Parathyroid adenoma (tissue), 2 donors: ENCODE results near the gene ST6GALNAC3.

Experiments used
- H2AFZ ChIP-seq: fragments of 300-600 bp; sonication (generic); one replicate; pipeline ENCODE4 v1.7.0; 2017; ENCODE audit warnings: antibody characterized with exemption, mild to moderate bottlenecking
- H3K27ac ChIP-seq: fragments of 300-600 bp; sonication (generic); one replicate; pipeline ENCODE4 v1.7.0; 2017
- H3K27me3 ChIP-seq: fragments of 300-600 bp; sonication (generic); one replicate; pipeline ENCODE4 v1.7.0; 2017; ENCODE audit warnings: low read length; ENCODE audit not compliant: control insufficient read depth, insufficient read depth
- H3K36me3 ChIP-seq: fragments of 300-600 bp; sonication (generic); one replicate; pipeline ENCODE4 v1.7.0; 2017; ENCODE audit warnings: low read length; ENCODE audit not compliant: control insufficient read depth, insufficient read depth
- H3K4me1 ChIP-seq: fragments of 300-600 bp; sonication (generic); one replicate; pipeline ENCODE4 v1.7.0; 2017; ENCODE audit warnings: control low read depth
- H3K4me2 ChIP-seq: fragments of 300-600 bp; sonication (generic); one replicate; pipeline ENCODE4 v1.7.0; 2017; ENCODE audit warnings: low read length
- H3K4me3 ChIP-seq: fragments of 300-600 bp; sonication (generic); one replicate; pipeline ENCODE4 v1.7.0; 2017; ENCODE audit warnings: low read depth, low read length
- H3K79me2 ChIP-seq: fragments of 300-600 bp; sonication (generic); one replicate; pipeline ENCODE4 v1.7.0; 2017; ENCODE audit warnings: control low read depth
- H3K9ac ChIP-seq: fragments of 300-600 bp; sonication (generic); one replicate; pipeline ENCODE4 v1.7.0; 2017; ENCODE audit warnings: mild to moderate bottlenecking
- H3K9me3 ChIP-seq: fragments of 300-600 bp; sonication (generic); one replicate; pipeline ENCODE4 v1.7.0; 2017; ENCODE audit warnings: low read length; ENCODE audit not compliant: control insufficient read depth
- TF ChIP-seq, protein P1 (sequence below): fragments of 300-600 bp; sonication (generic); IDR thresholded peaks from one replicate; pipeline ENCODE4 v1.7.0; 2017; ENCODE audit warnings: antibody characterized with exemption, mild to moderate bottlenecking
- donor health status: primary hyperparathyroidism.

The ST6GALNAC3 gene

GRCh38 chr1:76430531-76430930, 356.0 kb downstream of the ST6GALNAC3 start:
- no peak overlapping the region for H3K4me2 ChIP-seq
- H3K27ac ChIP-seq: no peak overlapping the region
- TF ChIP-seq, protein P1, sequence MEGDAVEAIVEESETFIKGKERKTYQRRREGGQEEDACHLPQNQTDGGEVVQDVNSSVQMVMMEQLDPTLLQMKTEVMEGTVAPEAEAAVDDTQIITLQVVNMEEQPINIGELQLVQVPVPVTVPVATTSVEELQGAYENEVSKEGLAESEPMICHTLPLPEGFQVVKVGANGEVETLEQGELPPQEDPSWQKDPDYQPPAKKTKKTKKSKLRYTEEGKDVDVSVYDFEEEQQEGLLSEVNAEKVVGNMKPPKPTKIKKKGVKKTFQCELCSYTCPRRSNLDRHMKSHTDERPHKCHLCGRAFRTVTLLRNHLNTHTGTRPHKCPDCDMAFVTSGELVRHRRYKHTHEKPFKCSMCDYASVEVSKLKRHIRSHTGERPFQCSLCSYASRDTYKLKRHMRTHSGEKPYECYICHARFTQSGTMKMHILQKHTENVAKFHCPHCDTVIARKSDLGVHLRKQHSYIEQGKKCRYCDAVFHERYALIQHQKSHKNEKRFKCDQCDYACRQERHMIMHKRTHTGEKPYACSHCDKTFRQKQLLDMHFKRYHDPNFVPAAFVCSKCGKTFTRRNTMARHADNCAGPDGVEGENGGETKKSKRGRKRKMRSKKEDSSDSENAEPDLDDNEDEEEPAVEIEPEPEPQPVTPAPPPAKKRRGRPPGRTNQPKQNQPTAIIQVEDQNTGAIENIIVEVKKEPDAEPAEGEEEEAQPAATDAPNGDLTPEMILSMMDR: no peak
- no peak overlapping the region for H3K4me3 ChIP-seq
- H3K27me3 ChIP-seq: no peaks in the 10 kb centered on the region
- no peak overlapping the region for H2AFZ ChIP-seq
- no peak overlapping the region for H3K9ac ChIP-seq
- no peaks in the 10 kb centered on the region for H3K79me2 ChIP-seq
- H3K9me3 ChIP-seq: no peaks in the 10 kb centered on the region
- no peaks in the 10 kb centered on the region for H3K4me1 ChIP-seq
- no peaks in the 10 kb centered on the region for H3K36me3 ChIP-seq

DNA sequence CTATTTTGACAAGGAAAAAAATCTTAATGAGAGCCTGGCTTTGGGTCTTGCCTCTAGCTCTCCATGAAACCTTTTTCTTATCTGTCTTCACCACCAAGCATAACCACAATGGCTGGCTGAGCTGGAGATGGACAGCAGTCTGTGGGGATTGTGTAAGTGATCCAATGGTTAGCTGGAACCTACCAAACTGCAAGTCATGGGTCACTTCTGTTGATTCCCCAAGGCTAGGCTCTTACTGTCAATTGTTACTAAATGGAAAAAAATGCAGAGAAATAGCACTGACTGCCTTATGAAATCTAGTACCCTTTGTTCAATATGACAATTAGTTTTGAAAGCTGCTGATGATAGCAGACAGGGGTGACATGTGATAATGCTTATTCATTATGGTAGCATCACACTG, 359.0 kb downstream of the ST6GALNAC3 start:
- no peak overlapping the region for H3K27ac ChIP-seq
- TF ChIP-seq, protein P1: no peak
- H3K9ac ChIP-seq: no peak overlapping the region
- H3K79me2 ChIP-seq: no peaks in the 10 kb centered on the region
- no peaks in the 10 kb centered on the region for H3K9me3 ChIP-seq
- H3K36me3 ChIP-seq: no peaks in the 10 kb centered on the region
- H3K4me2 ChIP-seq: no peak overlapping the region
- H3K4me1 ChIP-seq: no peaks in the 10 kb centered on the region
- no peaks in the 10 kb centered on the region for H3K27me3 ChIP-seq
- no peak overlapping the region for H2AFZ ChIP-seq
- no peak overlapping the region for H3K4me3 ChIP-seq

GRCh38 chr1:76443217-76443616, 368.7 kb downstream of the ST6GALNAC3 start:
- no peak overlapping the region for H3K9ac ChIP-seq
- no peak overlapping the region for H3K27ac ChIP-seq
- no peak overlapping the region for H2AFZ ChIP-seq
- H3K27me3 ChIP-seq: no peaks in the 10 kb centered on the region
- no peak overlapping the region for H3K4me2 ChIP-seq
- H3K36me3 ChIP-seq: no peaks in the 10 kb centered on the region
- TF ChIP-seq, protein P1: no peak
- no peak overlapping the region for H3K4me3 ChIP-seq
- H3K79me2 ChIP-seq: no peaks in the 10 kb centered on the region
- no peaks in the 10 kb centered on the region for H3K4me1 ChIP-seq
- no peaks in the 10 kb centered on the region for H3K9me3 ChIP-seq

GRCh38 chr1:76444773-76445172, 370.2 kb downstream of the ST6GALNAC3 start:
- Histone ChIP-seq H3K27me3 (no peaks in the 10 kb centered on the region), H3K9me3 (no peaks in the 10 kb centered on the region), H3K9ac (no peak overlapping the region), H3K4me1 (no peaks in the 10 kb centered on the region), H3K27ac (no peak overlapping the region), H3K4me2 (no peak overlapping the region), H3K36me3 (no peaks in the 10 kb centered on the region), H3K79me2 (no peaks in the 10 kb centered on the region), H3K4me3 (no peak overlapping the region), H2AFZ (no peak overlapping the region)
- TF ChIP-seq, protein P1: no peak

- H3K9me3 ChIP-seq: no peaks in the 10 kb centered on the region
- no peak overlapping the region for H3K4me3 ChIP-seq
- H2AFZ ChIP-seq: no peak overlapping the region
- no peaks in the 10 kb centered on the region for H3K4me1 ChIP-seq
- no peaks in the 10 kb centered on the region for H3K79me2 ChIP-seq
- H3K27me3 ChIP-seq: no peaks in the 10 kb centered on the region
- TF ChIP-seq, protein P1: no peak
- H3K4me2 ChIP-seq: no peak overlapping the region
- H3K27ac ChIP-seq: no peak overlapping the region
- no peak overlapping the region for H3K9ac ChIP-seq
- no peaks in the 10 kb centered on the region for H3K36me3 ChIP-seq
Measured at GRCh38 chr1:76450229-76450628, 375.7 kb downstream of the ST6GALNAC3 start.
